H1 (cell line): Measurements from ENCODE around the gene PDZD4. TPM values are rescaled to one million over a fixed set of nuclear protein-coding genes. Genes with fewer than 3 reads are reported as not detected.

Experiments
- CTCF ChIA-PET: fragments of 300-600 bp; sonication (Branson Sonifier 250); formaldehyde crosslinking; loops from one replicate; lab custom pipeline; 2021; ENCODE audit not compliant: partially characterized antibody; lab: Charles Lee
- POLR2A ChIA-PET: fragments of 300-600 bp; sonication (Branson Sonifier 250); formaldehyde crosslinking; loops from one replicate; lab custom pipeline; 2021; ENCODE audit warnings: inconsistent platforms; ENCODE audit not compliant: partially characterized antibody; lab: Charles Lee
- DNase-seq, 2 experiments: peaks; one replicate each; pipeline versions ENCODE4 v3.0.0 to v3.0.0-alpha.2; 2010 to 2022; ENCODE audit warnings: low spot score in 2 of 2, low read depth in 1 of 2, mixed read lengths in 1 of 2
- FAIRE-seq: peaks from 2 replicates; lab custom pipeline; 2011; peaks lifted over from hg19 to GRCh38; lab: Jason Lieb, UNC
- H2AFZ ChIP-seq: 2 replicates; pipeline ENCODE4 v1.8.1; 2012; ENCODE audit warnings: low read length, inconsistent platforms
- H2AK5ac ChIP-seq: 2 replicates; pipeline ENCODE4 v1.6.1; 2013; ENCODE audit warnings: low read depth, low read length
- H2BK120ac ChIP-seq: replicated peaks from 2 replicates; pipeline ENCODE3; 2013; ENCODE audit warnings: low read depth, low read length, inconsistent platforms
- H2BK12ac ChIP-seq: 2 replicates; pipeline ENCODE4 v1.6.1; 2013; ENCODE audit warnings: low read depth, low read length
- H2BK15ac ChIP-seq: 2 replicates; pipeline ENCODE4 v1.6.1; 2013; ENCODE audit warnings: low read length
- H2BK20ac ChIP-seq: 2 replicates; pipeline ENCODE4 v1.6.1; 2013; ENCODE audit warnings: low read length
- H2BK5ac ChIP-seq: 2 replicates; pipeline ENCODE4 v1.6.1; 2013; ENCODE audit warnings: low read depth, low read length
- H3K14ac ChIP-seq: 2 replicates; pipeline ENCODE4 v1.6.1; 2013; ENCODE audit warnings: inconsistent platforms; ENCODE audit not compliant: insufficient read length
- H3K18ac ChIP-seq: 2 replicates; pipeline ENCODE4 v1.6.1; 2013; ENCODE audit warnings: low read length; ENCODE audit errors: extremely low read depth
- H3K23ac ChIP-seq: 2 replicates; pipeline ENCODE4 v1.6.1; 2013; ENCODE audit warnings: inconsistent platforms; ENCODE audit not compliant: insufficient read length
- H3K23me2 ChIP-seq: 2 replicates; pipeline ENCODE4 v1.6.1; 2013; ENCODE audit warnings: low read depth, low read length
- H3K27ac ChIP-seq: 2 replicates; pipeline ENCODE4 v1.6.1; 2011; ENCODE audit warnings: low read depth, low read length, inconsistent platforms
- H3K27me3 ChIP-seq, 4 experiments: replicated peaks in 1 of 4; 1 replicate in 1 of 4; 2 replicates in 3 of 4; pipeline versions ENCODE4 v1.6.1 to v1.8.1; 2011 to 2013; ENCODE audit warnings: low read length in 3 of 4, mild to moderate bottlenecking in 3 of 4, inconsistent platforms in 2 of 4, mixed read lengths in 2 of 4, moderate library complexity in 1 of 4; ENCODE audit not compliant: control insufficient read depth in 3 of 4, insufficient read depth in 3 of 4; ENCODE audit errors: extremely low read depth in 1 of 4
- H3K36me3 ChIP-seq, 4 experiments: 2 replicates each; pipeline versions ENCODE4 v1.6.1 to v1.8.1; 2011 to 2013; ENCODE audit warnings: mild to moderate bottlenecking in 4 of 4, low read length in 3 of 4, moderate library complexity in 2 of 4, control low read depth in 1 of 4, inconsistent platforms in 1 of 4; ENCODE audit not compliant: insufficient read depth in 4 of 4, control insufficient read depth in 2 of 4
- H3K4ac ChIP-seq: replicated peaks from 2 replicates; pipeline ENCODE3; 2013; ENCODE audit warnings: low read length, low read depth, mixed read lengths, inconsistent platforms; ENCODE audit not compliant: insufficient read length
- H3K4me1 ChIP-seq, 4 experiments: replicated peaks in 1 of 4; 1 replicate in 1 of 4; 2 replicates in 3 of 4; pipeline versions ENCODE4 v1.6.1 to v1.8.1; 2011 to 2013; ENCODE audit warnings: low read length in 3 of 4, inconsistent platforms in 2 of 4, mixed read lengths in 1 of 4; ENCODE audit not compliant: insufficient read depth in 4 of 4, control insufficient read depth in 3 of 4
- H3K4me2 ChIP-seq, 2 experiments: 2 replicates each; pipeline versions ENCODE4 v1.6.1 to v1.8.1; 2011 to 2013; ENCODE audit warnings: low read depth in 2 of 2, low read length in 2 of 2, control low read depth in 1 of 2, inconsistent platforms in 1 of 2, mild to moderate bottlenecking in 1 of 2; ENCODE audit not compliant: insufficient read depth in 1 of 2
- H3K4me3 ChIP-seq, 4 experiments: fragments of 200-600, 300-600 bp in 1 of 4; sonication (generic), shearing (Covaris generic), sonication (Bioruptor Twin) in 1 of 4; 2 replicates each; pipeline versions ENCODE4 v1.5.1 to v1.8.1; 2011 to 2016; ENCODE audit warnings: low read length in 4 of 4, low read depth in 3 of 4, control low read depth in 2 of 4, inconsistent platforms in 2 of 4, mild to moderate bottlenecking in 2 of 4, mixed read lengths in 1 of 4, moderate library complexity in 1 of 4; ENCODE audit not compliant: insufficient read depth in 2 of 4; ENCODE audit errors: extremely low read depth in 1 of 4
- H3K56ac ChIP-seq: replicated peaks from 2 replicates; pipeline ENCODE3; 2013; ENCODE audit warnings: low read depth, mild to moderate bottlenecking, mixed read lengths, low read length, inconsistent platforms; ENCODE audit not compliant: insufficient read length
- H3K79me1 ChIP-seq: 2 replicates; pipeline ENCODE4 v1.6.1; 2013; ENCODE audit warnings: low read depth, low read length, control low read depth
- H3K79me2 ChIP-seq, 2 experiments: 2 replicates each; pipeline versions ENCODE4 v1.6.1 to v1.8.1; 2012 to 2013; ENCODE audit warnings: low read length in 2 of 2, mild to moderate bottlenecking in 2 of 2, inconsistent platforms in 1 of 2; ENCODE audit not compliant: insufficient read depth in 2 of 2, control insufficient read depth in 1 of 2
- H3K9ac ChIP-seq, 4 experiments: replicated peaks in 1 of 4; 1 replicate in 1 of 4; 2 replicates in 3 of 4; pipeline versions ENCODE4 v1.6.1 to v1.8.1; 2011 to 2013; ENCODE audit warnings: low read depth in 3 of 4, low read length in 3 of 4, control low read depth in 2 of 4, mild to moderate bottlenecking in 2 of 4, moderate library complexity in 2 of 4, inconsistent platforms in 1 of 4; ENCODE audit errors: extremely low read depth in 1 of 4
- H3K9me3 ChIP-seq, 2 experiments: 2 replicates each; pipeline versions ENCODE4 v1.6.1 to v1.8.1; 2012 to 2013; ENCODE audit warnings: mild to moderate bottlenecking in 2 of 2, moderate library complexity in 2 of 2, control low read depth in 1 of 2, inconsistent platforms in 1 of 2, low read depth in 1 of 2, low read length in 1 of 2, mixed read lengths in 1 of 2; ENCODE audit not compliant: insufficient read depth in 2 of 2
- H4K20me1 ChIP-seq, 2 experiments: replicated peaks in 1 of 2; 2 replicates each; pipeline versions ENCODE3 to v1.8.1; 2011 to 2013; ENCODE audit warnings: inconsistent platforms in 2 of 2, low read length in 2 of 2, mild to moderate bottlenecking in 1 of 2; ENCODE audit not compliant: insufficient read depth in 2 of 2, control insufficient read depth in 1 of 2
- H4K5ac ChIP-seq: 2 replicates; pipeline ENCODE4 v1.6.1; 2013; ENCODE audit warnings: low read length, low read depth, mixed read lengths, inconsistent platforms; ENCODE audit not compliant: insufficient read length
- H4K8ac ChIP-seq: 2 replicates; pipeline ENCODE4 v1.8.0; 2013; ENCODE audit warnings: mild to moderate bottlenecking, moderate library complexity, low read length, inconsistent platforms; ENCODE audit not compliant: insufficient read depth; ENCODE audit errors: extremely low read depth
- H4K91ac ChIP-seq: replicated peaks from 2 replicates; pipeline ENCODE3; 2013; ENCODE audit warnings: low read length, mixed read lengths, inconsistent platforms; ENCODE audit not compliant: insufficient read length
- BRCA1 ChIP-seq: IDR thresholded peaks from 2 replicates; pipeline ENCODE4 v1.6.1; 2012; ENCODE audit warnings: low read depth, low read length, improper control_type of control experiment
- HDAC6 ChIP-seq: IDR thresholded peaks from one replicate; pipeline ENCODE4 v1.7.1; 2012; ENCODE audit warnings: low read depth, mild to moderate bottlenecking, inconsistent platforms, low read length, moderate library complexity
- KDM4A ChIP-seq: IDR thresholded peaks from one replicate; pipeline ENCODE4 v1.7.1; 2012; ENCODE audit warnings: low read depth, mild to moderate bottlenecking, moderate library complexity, low read length, inconsistent platforms; ENCODE audit not compliant: severe bottlenecking
- KDM5A ChIP-seq: fragments of 200-600 bp; IDR thresholded peaks from 2 replicates; pipeline ENCODE4 v1.7.1; 2012; ENCODE audit warnings: mild to moderate bottlenecking, low read length, inconsistent platforms, mixed read lengths
- NANOG ChIP-seq: IDR thresholded peaks from 2 replicates; pipeline ENCODE4 v1.6.1; 2011; ENCODE audit warnings: low read length, low read depth, mild to moderate bottlenecking, inconsistent platforms; ENCODE audit not compliant: insufficient read depth, poor library complexity, severe bottlenecking
- POLR2AphosphoS5 ChIP-seq: IDR thresholded peaks from 2 replicates; pipeline ENCODE4 v1.6.1; 2011; ENCODE audit warnings: low read depth, low read length
- POU5F1 ChIP-seq: IDR thresholded peaks from 2 replicates; pipeline ENCODE4 v1.6.1; 2011; ENCODE audit warnings: low read depth, mild to moderate bottlenecking, low read length, moderate library complexity
- RBBP5 ChIP-seq: IDR thresholded peaks from 2 replicates; pipeline ENCODE4 v1.7.1; 2012; ENCODE audit warnings: low read depth, mild to moderate bottlenecking, inconsistent platforms, low read length, moderate library complexity, borderline replicate concordance
- RNF2 ChIP-seq: fragments of 200-900, 300-1000 bp; sonication (generic); IDR thresholded peaks from 2 replicates; pipeline ENCODE4 v1.7.1; 2016; ENCODE audit warnings: borderline replicate concordance, low read depth, mild to moderate bottlenecking, antibody characterized with exemption, low read length; ENCODE audit not compliant: poor library complexity, severe bottlenecking; ENCODE audit errors: missing control alignments
- RXRA ChIP-seq: IDR thresholded peaks from 2 replicates; pipeline ENCODE4 v1.6.1; 2011; ENCODE audit warnings: low read depth, mild to moderate bottlenecking, low read length, moderate library complexity; ENCODE audit not compliant: insufficient read depth
- SRF ChIP-seq: IDR thresholded peaks from 2 replicates; pipeline ENCODE4 v1.6.1; 2011; ENCODE audit warnings: mild to moderate bottlenecking, low read depth, low read length, moderate library complexity
- WGBS, 2 experiments: shearing (Covaris generic) in 1 of 2; methylation state at CpG; one replicate each; pipeline versions ENCODE4 v1.1.6 to v1.1.7; 2013 to 2015; ENCODE audit warnings: low lambda C conversion rate in 2 of 2, mixed read lengths in 2 of 2, inconsistent platforms in 1 of 2, low coverage in 1 of 2, missing lambda C conversion rate in 1 of 2; ENCODE audit not compliant: insufficient replicate concordance in 2 of 2, insufficient coverage in 1 of 2, insufficient read length in 1 of 2; ENCODE audit errors: extremely low coverage in 1 of 2, missing lambda C conversion rate in 1 of 2; 5-methylcytosine and 5-hydroxymethylcytosine counted together
- polyA plus RNA-seq, 7 experiments: library from polyadenylated mRNA; depleted of rRNA in 3 of 7; stranded (reverse) in 5 of 7; unstranded in 2 of 7; fragments of >200 nt in 5 of 7; fragments of 200-250 nt in 2 of 7; gene quantifications; 1 replicate in 5 of 7; 2 replicates in 1 of 7; 4 replicates in 1 of 7; pipeline versions ENCODE4 v1.2.1 to v1.2.3, GENCODE V29; 2011 to 2013; ENCODE audit warnings: missing spikeins in 2 of 7, mixed read lengths in 2 of 7
- total RNA-seq: library from RNA; stranded (reverse); fragmentation: NEBNext Ultra II Directional; extraction: Animal tissue kit (Norgen Biotek cat#: 25700); gene quantifications from 2 replicates; pipeline ENCODE4 v1.2.1, GENCODE V29; 2021
- TF ChIP-seq, protein P1 (sequence below): IDR thresholded peaks from 2 replicates; pipeline ENCODE4 v1.6.1; 2011; ENCODE audit warnings: low read length, improper control_type of control experiment

Gene PDZD4
- total and polyA plus RNA-seq, 2 of the 8 experiments (the other 6 are each of a cell fraction or from before 2014, with no cell fraction given) = 45.8 to 169 TPM

- Histone ChIP-seq H4K20me1 (peaks cover 0 to 7% of the 10 kb centered on the region in 2 experiments), H4K91ac (no peak overlapping the region), H2BK120ac (no peak overlapping the region), H3K4me3 (no peak overlapping the region), H2AFZ (no peak overlapping the region), H3K36me3 (peaks cover 0 to 17% (median 2%) of the 10 kb centered on the region in 4 experiments; a peak in 2 of 8 replicates), H2BK12ac (no peak overlapping the region), H3K27me3 (no peaks in the 10 kb centered on the region), H3K23me2 (peaks cover 2% of the 10 kb centered on the region; the same call in 1 of the 2 replicates), H4K8ac (no peak overlapping the region), H2AK5ac (no peak overlapping the region), H3K9ac (no peak overlapping the region), H3K79me1 (no peaks in the 10 kb centered on the region; the same call in none of the 2 replicates), H3K4ac (no peak overlapping the region), H3K18ac (no peak overlapping the region), H3K9me3 (no peaks in the 10 kb centered on the region), H3K27ac (no peak overlapping the region), H3K79me2 (peaks cover 0 to 34% of the 10 kb centered on the region in 2 experiments; a peak in 1 of 4 replicates), H2BK20ac (no peak overlapping the region), H4K5ac (no peak overlapping the region), H3K56ac (no peak overlapping the region), H3K4me1 (peaks cover 0 to 17% (median 6%) of the 10 kb centered on the region in 4 experiments; a peak in 4 of 7 replicates), H3K4me2 (no peak overlapping the region; a peak in 1 of 4 replicates), H2BK5ac (no peak overlapping the region), H3K14ac (no peak overlapping the region), H2BK15ac (no peak overlapping the region), H3K23ac (no peak overlapping the region)
- CTCF ChIA-PET = interaction anchor here (1.2 to 3.0 kb wide), 3 partner anchors 10 to 156 kb away, joined by 3 to 14 read pairs (median 6); no protein-coding TSS in a partner anchor
- 92% methylated on average over 4 of the region's 6 CpGs; no CpG with 5 or more reads in 1 of the 2 experiments for WGBS, 2 experiments
- FAIRE-seq (no peak), DNase-seq (no peak)
- POLR2A ChIA-PET = interaction anchor here (0.6 to 1.4 kb wide), 4 partner anchors 9 to 69 kb away, joined by 3 read pairs; partner anchors contain the start of gene BCAP31
- no peak for TF ChIP-seq RXRA
- TF ChIP-seq POLR2AphosphoS5 = no peak
- no peak for TF ChIP-seq NANOG
- no peak for TF ChIP-seq BRCA1
- TF ChIP-seq, protein P1, sequence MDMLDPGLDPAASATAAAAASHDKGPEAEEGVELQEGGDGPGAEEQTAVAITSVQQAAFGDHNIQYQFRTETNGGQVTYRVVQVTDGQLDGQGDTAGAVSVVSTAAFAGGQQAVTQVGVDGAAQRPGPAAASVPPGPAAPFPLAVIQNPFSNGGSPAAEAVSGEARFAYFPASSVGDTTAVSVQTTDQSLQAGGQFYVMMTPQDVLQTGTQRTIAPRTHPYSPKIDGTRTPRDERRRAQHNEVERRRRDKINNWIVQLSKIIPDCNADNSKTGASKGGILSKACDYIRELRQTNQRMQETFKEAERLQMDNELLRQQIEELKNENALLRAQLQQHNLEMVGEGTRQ = no peak
- TF ChIP-seq SRF = no peak
- TF ChIP-seq KDM5A = no peak
- TF ChIP-seq POU5F1 = no peak
- TF ChIP-seq HDAC6 = no peak
- TF ChIP-seq RBBP5 = no peak
- no peak for TF ChIP-seq KDM4A
- TF ChIP-seq RNF2 = no peak
These were observed 38.0 kb downstream of the PDZD4 start for GRCh38 chrX:153792368-153792767.
